ENCODE results near the gene SYT1. TPM values are rescaled to one million over a fixed set of nuclear protein-coding genes. Genes with fewer than 3 reads are reported as not detected.

The SYT1 gene
- total and polyA plus RNA-seq, 2 donors (not counting 1 experiment from before 2014, with no cell fraction given) = 0.60 to 1.3 TPM

DNA sequence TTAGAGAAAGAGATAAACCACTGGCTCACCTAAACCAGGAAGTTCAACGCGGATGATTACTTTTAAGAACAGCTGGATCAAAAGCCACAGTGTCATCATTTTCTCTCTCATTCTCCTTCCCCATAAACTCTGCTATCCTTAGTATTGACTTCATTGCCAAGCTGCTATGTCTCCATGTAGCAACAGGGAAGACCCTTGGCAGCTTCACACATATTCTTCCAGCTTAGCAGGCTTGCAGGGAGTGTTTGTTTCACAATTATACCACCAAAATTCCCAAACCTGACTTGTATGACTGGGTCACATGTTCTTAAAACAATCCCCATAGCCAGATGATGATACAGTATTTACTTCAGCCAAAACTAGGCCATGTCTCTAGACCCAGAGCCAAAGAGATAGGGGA, 590.7 kb downstream of the SYT1 start:
- Mint-ChIP-seq H3K9me3 (ENCODE audit: insufficient read depth) (no peaks in the 10 kb centered on the region), H3K27ac (no peak overlapping the region), H3K4me3 (no peak overlapping the region), H3K27me3 (no peaks in the 10 kb centered on the region), H3K4me1 (no peaks in the 10 kb centered on the region)
- POLR2A ChIA-PET = no interaction called here
- Histone ChIP-seq H4K20me1 (ENCODE audit: control insufficient read depth, insufficient read depth, low read length, poor library complexity, severe bottlenecking) (no peaks in the 10 kb centered on the region), H3K79me2 (ENCODE audit: control insufficient read depth, insufficient read depth, low read length) (no peaks in the 10 kb centered on the region), H3K27ac (ENCODE audit: low read length in 2 of 2) (no peak overlapping the region), H3K4me2 (replicated peaks; ENCODE audit: low read depth, low read length, poor library complexity, severe bottlenecking) (no peak overlapping the region), H3K4me3 (ENCODE audit: control extremely low read depth in 1 of 5, extremely low read depth in 1 of 5, insufficient read depth in 1 of 5, low read depth in 2 of 5, low read length in 4 of 5) (no peak overlapping the region), H2AFZ (ENCODE audit: insufficient read depth, low read depth, low read length, poor library complexity, severe bottlenecking) (no peak overlapping the region), H3K36me3 (replicated peaks in 1 of 2; ENCODE audit: control extremely low read depth in 1 of 2, control insufficient read depth in 1 of 2, extremely low read depth in 1 of 2, insufficient read depth in 2 of 2, low read length in 1 of 2) (no peaks in the 10 kb centered on the region), H3K27me3 (replicated peaks in 1 of 4; ENCODE audit: control extremely low read depth in 1 of 4, control insufficient read depth in 3 of 4, insufficient read depth in 4 of 4, low read length in 3 of 4) (no peaks in the 10 kb centered on the region), H3K9me3 (ENCODE audit: control extremely low read depth in 1 of 3, control insufficient read depth in 2 of 3, insufficient read depth in 1 of 3, low read length in 2 of 3) (no peaks in the 10 kb centered on the region), H3K4me1 (ENCODE audit: control insufficient read depth in 2 of 2, insufficient read depth in 2 of 2, low read length in 2 of 2) (no peaks in the 10 kb centered on the region), H3K9ac (ENCODE audit: low read length) (no peak overlapping the region)
- intact Hi-C loops (cut with micrococcal nuclease) = no loop called here
- ATAC-seq (ENCODE audit: low read depth) (no peak), DNase-seq (no peak)
- TF ChIP-seq EZH2 (IDR thresholded peaks at IDR 0.05; ENCODE audit: borderline replicate concordance, insufficient read depth, low read depth, low read length, poor library complexity, severe bottlenecking) = no peak
- TF ChIP-seq, protein P1, sequence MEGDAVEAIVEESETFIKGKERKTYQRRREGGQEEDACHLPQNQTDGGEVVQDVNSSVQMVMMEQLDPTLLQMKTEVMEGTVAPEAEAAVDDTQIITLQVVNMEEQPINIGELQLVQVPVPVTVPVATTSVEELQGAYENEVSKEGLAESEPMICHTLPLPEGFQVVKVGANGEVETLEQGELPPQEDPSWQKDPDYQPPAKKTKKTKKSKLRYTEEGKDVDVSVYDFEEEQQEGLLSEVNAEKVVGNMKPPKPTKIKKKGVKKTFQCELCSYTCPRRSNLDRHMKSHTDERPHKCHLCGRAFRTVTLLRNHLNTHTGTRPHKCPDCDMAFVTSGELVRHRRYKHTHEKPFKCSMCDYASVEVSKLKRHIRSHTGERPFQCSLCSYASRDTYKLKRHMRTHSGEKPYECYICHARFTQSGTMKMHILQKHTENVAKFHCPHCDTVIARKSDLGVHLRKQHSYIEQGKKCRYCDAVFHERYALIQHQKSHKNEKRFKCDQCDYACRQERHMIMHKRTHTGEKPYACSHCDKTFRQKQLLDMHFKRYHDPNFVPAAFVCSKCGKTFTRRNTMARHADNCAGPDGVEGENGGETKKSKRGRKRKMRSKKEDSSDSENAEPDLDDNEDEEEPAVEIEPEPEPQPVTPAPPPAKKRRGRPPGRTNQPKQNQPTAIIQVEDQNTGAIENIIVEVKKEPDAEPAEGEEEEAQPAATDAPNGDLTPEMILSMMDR (IDR thresholded peaks at IDR 0.05) = no peak
- CTCF ChIA-PET = no interaction called here
- 20% methylated on average over 1 of the region's 2 CpGs for WGBS (ENCODE audit: insufficient coverage)

DNA sequence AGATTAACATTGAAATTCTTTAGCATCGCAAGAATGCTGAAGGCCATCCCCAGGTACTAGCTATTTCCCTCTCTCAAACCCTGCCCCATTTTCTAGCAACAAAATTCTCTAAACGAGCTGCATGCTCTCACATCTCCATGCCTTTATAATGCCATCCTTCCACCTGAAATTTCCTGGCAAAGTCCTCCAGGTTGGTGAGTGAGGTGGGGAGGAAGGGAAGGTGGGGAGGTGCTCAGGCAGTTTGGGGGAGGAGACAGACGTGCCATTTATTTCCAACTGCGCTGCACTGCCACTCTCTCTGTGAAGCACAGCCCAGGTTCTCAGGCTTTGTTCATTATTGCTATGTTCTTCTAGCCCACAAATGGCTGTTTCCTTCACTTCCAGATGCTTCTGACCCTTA, 617.7 kb downstream of the SYT1 start:
- H2AFZ ChIP-seq (ENCODE audit: insufficient read depth, low read depth, low read length, poor library complexity, severe bottlenecking) = no peak overlapping the region
- no peak overlapping the region for H3K27ac Mint-ChIP-seq
- no peaks in the 10 kb centered on the region for H3K4me1 Mint-ChIP-seq
- intact Hi-C loops (cut with micrococcal nuclease) = no loop called here
- H3K9me3 ChIP-seq (ENCODE audit: control extremely low read depth in 1 of 3, control insufficient read depth in 2 of 3, insufficient read depth in 1 of 3, low read length in 2 of 3) = no peaks in the 10 kb centered on the region
- H3K27me3 Mint-ChIP-seq = no peaks in the 10 kb centered on the region
- H3K4me2 ChIP-seq (replicated peaks; ENCODE audit: low read depth, low read length, poor library complexity, severe bottlenecking) = no peak overlapping the region
- DNase-seq (no peak), ATAC-seq (ENCODE audit: low read depth) (no peak)
- H3K36me3 ChIP-seq (replicated peaks in 1 of 2; ENCODE audit: control extremely low read depth in 1 of 2, control insufficient read depth in 1 of 2, extremely low read depth in 1 of 2, insufficient read depth in 2 of 2, low read length in 1 of 2) = no peaks in the 10 kb centered on the region
- no peak overlapping the region for H3K9ac ChIP-seq (ENCODE audit: low read length)
- WGBS (ENCODE audit: insufficient coverage) = 100% methylated on average over 3 of the region's 4 CpGs
- H3K27me3 ChIP-seq (replicated peaks in 1 of 4; ENCODE audit: control extremely low read depth in 1 of 4, control insufficient read depth in 3 of 4, insufficient read depth in 4 of 4, low read length in 3 of 4) = no peaks in the 10 kb centered on the region
- H3K9me3 Mint-ChIP-seq (ENCODE audit: insufficient read depth) = no peaks in the 10 kb centered on the region
- H3K27ac ChIP-seq (ENCODE audit: low read length in 2 of 2) = no peak overlapping the region
- TF ChIP-seq, protein P1 (IDR thresholded peaks at IDR 0.05) = no peak
- TF ChIP-seq EZH2 (IDR thresholded peaks at IDR 0.05; ENCODE audit: borderline replicate concordance, insufficient read depth, low read depth, low read length, poor library complexity, severe bottlenecking) = no peak
- no peaks in the 10 kb centered on the region for H3K79me2 ChIP-seq (ENCODE audit: control insufficient read depth, insufficient read depth, low read length)
- H3K4me1 ChIP-seq (ENCODE audit: control insufficient read depth in 2 of 2, insufficient read depth in 2 of 2, low read length in 2 of 2) = no peaks in the 10 kb centered on the region
- H4K20me1 ChIP-seq (ENCODE audit: control insufficient read depth, insufficient read depth, low read length, poor library complexity, severe bottlenecking) = no peaks in the 10 kb centered on the region
- ChIA-PET CTCF (no interaction called here), POLR2A (no interaction called here)
- H3K4me3 Mint-ChIP-seq = no peak overlapping the region
- no peak overlapping the region for H3K4me3 ChIP-seq (ENCODE audit: control extremely low read depth in 1 of 5, extremely low read depth in 1 of 5, insufficient read depth in 1 of 5, low read depth in 2 of 5, low read length in 4 of 5)

Measured in B cell (primary cell).